Esophagus (tissue), 2 donors: ENCODE measurements around the gene NUP93. TPM values are rescaled to one million over a fixed set of nuclear protein-coding genes. Genes with fewer than 3 reads are reported as not detected.
"Not testable (repeated sequence)": the region's sequence is repeated elsewhere in the genome, so short reads cannot be mapped to it uniquely, and the experiment has no call there.

ENCODE experiments used
- H3K27ac ChIP-seq, 2 donors: one replicate each; pipeline ENCODE4 v1.5.1; 2013; ENCODE audit warnings: low read depth in 2 of 2, mild to moderate bottlenecking in 2 of 2, inconsistent platforms in 1 of 2, low read length in 1 of 2, moderate library complexity in 1 of 2
- H3K27me3 ChIP-seq, 2 donors: one replicate each; pipeline ENCODE4 v1.6.1; 2013; ENCODE audit warnings: low read length in 2 of 2, control low read depth in 1 of 2, mild to moderate bottlenecking in 1 of 2; ENCODE audit not compliant: insufficient read depth in 2 of 2, control insufficient read depth in 1 of 2
- H3K36me3 ChIP-seq, 2 donors: one replicate each; pipeline ENCODE4 v1.6.1; 2013; ENCODE audit warnings: low read length in 1 of 2; ENCODE audit not compliant: control insufficient read depth in 2 of 2, insufficient read depth in 2 of 2
- H3K4me1 ChIP-seq, 2 donors: one replicate each; pipeline ENCODE4 v1.6.1; 2013; ENCODE audit warnings: low read length in 1 of 2; ENCODE audit not compliant: control insufficient read depth in 2 of 2, insufficient read depth in 2 of 2
- H3K4me3 ChIP-seq, 2 donors: one replicate each; pipeline ENCODE4 v1.5.1; 2013; ENCODE audit warnings: low read length in 2 of 2, mild to moderate bottlenecking in 2 of 2, low read depth in 1 of 2, moderate library complexity in 1 of 2
- H3K9me3 ChIP-seq, 2 donors: one replicate each; pipeline ENCODE4 v1.6.1; 2013; ENCODE audit warnings: mild to moderate bottlenecking in 2 of 2, low read depth in 1 of 2, low read length in 1 of 2, moderate library complexity in 1 of 2; ENCODE audit not compliant: control insufficient read depth in 2 of 2, insufficient read depth in 1 of 2
- WGBS, 2 donors: extraction: QIAGEN DNeasy Blood & Tissue Kit; methylation state at CpG; one replicate each; pipeline ENCODE4 v1.1.7; 2013; 5-methylcytosine and 5-hydroxymethylcytosine counted together
- polyA plus RNA-seq, 2 donors: library from polyadenylated mRNA; stranded (reverse); fragments of 200-250 nt; gene quantifications; one replicate each; pipeline ENCODE4 v1.2.3, GENCODE V29; 2013
- donor health status: healthy with polysubstance abuse.
- donor health status: Bipolar disorder and iron deficiency.

Gene NUP93
- polyA plus RNA-seq, 2 donors, result 36.0 to 38.0 TPM

DNA sequence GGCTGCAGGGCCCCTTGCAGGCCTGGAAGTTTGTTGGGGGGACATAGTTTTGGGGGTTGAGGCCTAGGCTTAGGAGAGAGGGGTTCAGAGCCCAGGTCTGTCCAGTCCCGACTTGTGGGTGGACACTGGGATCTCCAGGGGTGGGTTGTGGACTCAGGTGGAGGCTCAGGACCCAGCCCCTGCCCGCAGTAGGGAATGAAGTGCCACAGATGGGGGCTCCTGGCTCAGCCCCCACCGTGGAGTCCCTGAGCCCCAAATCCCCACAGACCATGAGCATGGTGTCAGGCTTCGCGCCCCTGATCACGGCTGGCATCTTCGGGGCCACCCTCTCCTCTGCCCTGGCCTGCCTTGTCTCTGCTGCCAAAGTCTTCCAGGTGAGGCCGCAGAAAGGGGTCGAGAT is 149.3 kb downstream of the NUP93 start:
- 84 to 85% methylated on average over 9 of the region's 9 CpGs for WGBS, 2 donors
- Histone ChIP-seq H3K27ac (no peak overlapping the region), H3K9me3 (no peaks in the 10 kb centered on the region), H3K4me1 (no peaks in the 10 kb centered on the region), H3K36me3 (no peaks in the 10 kb centered on the region), H3K4me3 (no peak overlapping the region), H3K27me3 (no peaks in the 10 kb centered on the region)

DNA sequence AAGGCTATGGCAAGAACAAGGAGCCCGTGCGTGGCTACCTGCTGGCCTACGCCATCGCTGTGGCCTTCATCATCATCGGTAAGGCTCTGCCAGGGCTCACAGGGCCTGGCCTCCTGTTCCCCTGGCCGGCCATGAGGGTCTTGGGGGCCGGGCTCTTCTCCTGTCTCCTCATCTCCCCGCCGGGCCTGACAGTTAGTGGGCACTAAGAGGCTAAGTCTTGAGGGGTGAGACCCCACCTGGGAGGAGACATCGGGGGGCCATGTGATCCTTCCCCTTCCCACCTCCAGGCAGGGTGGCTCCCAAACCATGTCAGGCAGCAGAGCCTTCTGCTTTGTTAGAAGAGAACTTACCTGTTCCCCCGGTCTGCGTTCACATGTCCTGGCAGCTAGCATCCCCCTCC is 150.2 kb downstream of the NUP93 start:
- Histone ChIP-seq H3K36me3 (no peaks in the 10 kb centered on the region), H3K27ac (no peak overlapping the region), H3K27me3 (no peaks in the 10 kb centered on the region), H3K4me3 (no peak overlapping the region), H3K4me1 (no peaks in the 10 kb centered on the region), H3K9me3 (no peaks in the 10 kb centered on the region)
- 84 to 94% methylated on average over 12 of the region's 12 CpGs for WGBS, 2 donors

DNA sequence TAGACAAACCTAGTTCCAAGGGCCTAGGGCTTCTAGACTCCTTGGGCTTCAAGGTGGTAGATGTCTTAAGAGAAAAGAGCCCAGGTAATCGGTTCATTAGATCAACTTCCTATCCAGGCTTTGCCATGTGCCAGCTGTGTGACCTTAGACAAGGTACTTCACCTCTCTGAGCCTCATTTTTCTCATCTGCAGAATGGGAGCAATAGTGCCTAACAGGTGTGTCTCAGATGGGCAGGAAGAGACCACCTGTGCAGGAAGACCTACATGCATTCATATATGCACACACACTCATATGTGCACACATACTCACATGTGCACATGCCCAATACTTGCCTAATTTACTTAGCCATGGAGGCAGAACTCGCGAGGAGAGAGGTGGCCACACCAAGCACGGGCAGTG is 150.8 kb downstream of the NUP93 start:
- H3K4me3 ChIP-seq, result no peak overlapping the region
- no peaks in the 10 kb centered on the region for H3K4me1 ChIP-seq
- H3K27me3 ChIP-seq, result no peaks in the 10 kb centered on the region
- 89 to 91% methylated on average over 4 of the region's 4 CpGs for WGBS, 2 donors
- no peaks in the 10 kb centered on the region for H3K9me3 ChIP-seq
- no peaks in the 10 kb centered on the region for H3K36me3 ChIP-seq
- no peak overlapping the region for H3K27ac ChIP-seq

DNA sequence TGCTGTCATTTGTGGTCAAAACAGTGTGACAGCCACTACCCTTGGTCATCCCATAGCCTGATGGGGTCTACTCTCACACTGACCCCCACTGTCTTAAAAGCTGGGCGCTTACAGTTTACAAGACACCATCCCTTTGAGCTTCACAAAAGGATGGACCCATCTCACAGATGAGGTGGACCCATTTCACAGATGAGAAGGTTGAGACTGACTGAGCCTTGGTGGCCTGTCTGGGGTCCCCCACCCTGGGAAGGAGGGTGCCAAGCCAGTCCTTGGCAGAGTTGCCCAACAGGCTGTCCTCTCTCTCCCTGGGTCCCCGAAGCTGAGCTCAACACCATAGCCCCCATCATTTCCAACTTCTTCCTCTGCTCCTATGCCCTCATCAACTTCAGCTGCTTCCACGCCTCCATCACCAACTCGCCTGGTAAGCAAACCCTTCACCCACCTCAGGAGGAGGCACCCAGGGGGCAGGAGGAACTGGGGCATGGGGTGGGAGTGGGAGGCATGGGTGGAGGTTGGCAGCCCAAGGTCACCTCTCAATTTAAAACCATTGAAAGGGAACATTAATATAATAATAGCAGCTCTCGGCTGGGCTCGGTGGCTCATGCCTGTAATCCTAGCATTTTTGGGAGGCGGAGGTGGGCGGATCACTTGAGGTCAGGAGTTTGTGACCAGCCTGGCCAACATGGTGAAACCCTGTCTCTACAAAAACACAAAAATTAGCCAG is 152.3 kb downstream of the NUP93 start:
- Histone ChIP-seq H3K4me3 (no peak overlapping the region), H3K27me3 (no peaks in the 10 kb centered on the region), H3K36me3 (no peaks in the 10 kb centered on the region), H3K4me1 (no peaks in the 10 kb centered on the region), H3K27ac (no peak overlapping the region), H3K9me3 (no peaks in the 10 kb centered on the region)
- 88% methylated on average over 8 of the region's 8 CpGs for WGBS, 2 donors

GRCh38 chr16:56883586-56883985 is 153.7 kb downstream of the NUP93 start:
- WGBS, 2 donors, result 70 to 81% methylated on average over 2 of the region's 2 CpGs
- no peaks in the 10 kb centered on the region for H3K4me1 ChIP-seq
- H3K36me3 ChIP-seq, result no peaks in the 10 kb centered on the region
- no peaks in the 10 kb centered on the region for H3K9me3 ChIP-seq
- H3K4me3 ChIP-seq, result no peak overlapping the region
- no peak overlapping the region for H3K27ac ChIP-seq
- H3K27me3 ChIP-seq, result no peaks in the 10 kb centered on the region

DNA sequence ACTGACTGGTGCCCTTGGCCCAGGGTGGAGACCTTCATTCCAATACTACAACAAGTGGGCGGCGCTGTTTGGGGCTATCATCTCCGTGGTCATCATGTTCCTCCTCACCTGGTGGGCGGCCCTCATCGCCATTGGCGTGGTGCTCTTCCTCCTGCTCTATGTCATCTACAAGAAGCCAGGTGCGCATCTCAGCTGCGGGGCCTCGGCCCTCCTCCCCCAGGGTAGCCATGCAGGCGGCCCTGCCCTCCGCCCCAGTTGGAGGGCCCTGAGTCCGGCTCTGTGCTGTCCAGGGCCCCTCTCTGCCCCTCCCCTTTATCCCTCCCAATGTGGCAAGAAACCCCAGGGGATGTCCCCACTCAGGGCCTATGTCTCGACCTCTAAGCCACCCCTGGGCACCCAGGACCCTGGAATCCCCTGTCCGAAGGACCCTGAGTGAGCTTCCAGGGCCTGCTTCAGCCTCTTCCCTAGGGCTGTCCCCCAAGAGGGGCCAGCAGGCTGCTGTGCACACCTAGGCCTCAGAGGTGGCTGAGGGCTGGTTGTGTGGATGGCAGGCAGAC is 154.2 kb downstream of the NUP93 start:
- no peak overlapping the region for H3K27ac ChIP-seq
- H3K9me3 ChIP-seq, result no peaks in the 10 kb centered on the region
- H3K36me3 ChIP-seq, result no peaks in the 10 kb centered on the region
- WGBS, 2 donors, result 92 to 94% methylated on average over 14 of the region's 14 CpGs
- no peak overlapping the region for H3K4me3 ChIP-seq
- no peaks in the 10 kb centered on the region for H3K27me3 ChIP-seq
- H3K4me1 ChIP-seq, result no peaks in the 10 kb centered on the region

- not testable (repeated sequence) for H3K9me3 ChIP-seq, H3K4me1 ChIP-seq, H3K27ac ChIP-seq, H3K36me3 ChIP-seq, H3K4me3 ChIP-seq, H3K27me3 ChIP-seq
- 83 to 95% methylated on average over 13 of the region's 13 CpGs for WGBS, 2 donors
These were observed 155.0 kb downstream of the NUP93 start for GRCh38 chr16:56884929-56885328.

DNA sequence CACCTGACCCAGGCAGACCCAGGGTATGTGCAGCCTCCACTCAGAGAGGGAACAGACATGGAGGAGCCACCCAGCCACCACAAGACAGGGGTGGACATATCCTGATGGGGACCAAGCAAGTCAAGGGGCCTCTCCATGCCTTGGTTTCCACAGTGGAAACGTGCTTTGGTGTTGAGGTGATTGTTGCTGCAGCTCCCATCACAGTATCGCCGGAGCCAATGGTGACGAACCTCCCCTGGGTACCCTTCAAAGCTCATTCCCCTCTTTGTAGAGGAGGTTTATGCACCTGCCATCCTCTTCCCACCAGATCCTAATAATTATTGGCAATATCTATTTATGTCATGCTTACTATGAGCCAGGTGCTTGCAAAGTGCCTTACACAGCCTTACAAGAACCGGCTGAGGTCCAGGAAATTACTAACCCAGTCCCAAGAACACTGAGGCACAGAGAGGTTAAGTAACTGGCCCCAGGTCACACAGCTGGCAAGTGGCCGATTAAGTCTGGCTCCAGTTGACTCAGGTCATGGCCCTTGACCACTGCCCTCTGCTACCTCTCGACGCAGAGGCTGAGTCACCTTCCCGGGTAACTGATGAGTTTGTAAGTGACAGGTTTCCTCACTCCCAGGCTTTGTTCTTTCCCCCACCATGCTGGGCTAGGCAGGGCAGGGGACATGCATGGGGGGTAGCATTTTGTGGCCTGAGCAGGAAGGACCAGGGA is 155.7 kb downstream of the NUP93 start:
- no peak overlapping the region for H3K4me3 ChIP-seq
- 74 to 83% methylated on average over 9 of the region's 9 CpGs for WGBS, 2 donors
- no peaks in the 10 kb centered on the region for H3K9me3 ChIP-seq
- no peak overlapping the region for H3K27ac ChIP-seq
- no peaks in the 10 kb centered on the region for H3K27me3 ChIP-seq
- H3K4me1 ChIP-seq, result no peaks in the 10 kb centered on the region
- no peaks in the 10 kb centered on the region for H3K36me3 ChIP-seq

DNA sequence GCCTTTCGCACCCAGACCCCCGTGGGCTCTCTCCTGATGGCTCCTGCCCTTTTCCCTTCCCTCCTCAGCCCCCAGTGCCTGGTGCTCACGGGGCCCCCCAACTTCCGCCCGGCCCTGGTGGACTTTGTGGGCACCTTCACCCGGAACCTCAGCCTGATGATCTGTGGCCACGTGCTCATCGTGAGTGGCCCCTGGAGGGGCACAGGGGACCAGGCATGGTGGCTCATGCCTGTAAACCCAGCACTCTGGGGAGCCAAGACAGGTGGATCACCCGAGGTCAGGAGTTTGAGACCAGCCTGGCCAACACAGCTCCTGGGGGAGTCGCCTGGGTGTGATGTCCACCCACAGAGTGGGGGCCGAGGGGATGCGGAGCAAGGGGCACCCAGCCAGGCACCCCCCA is 156.4 kb downstream of the NUP93 start:
- no peaks in the 10 kb centered on the region for H3K9me3 ChIP-seq
- H3K27me3 ChIP-seq, result no peaks in the 10 kb centered on the region
- 90 to 93% methylated on average over 12 of the region's 12 CpGs for whole genome bisulfite sequencing, 2 donors
- H3K27ac ChIP-seq, result no peak overlapping the region
- no peaks in the 10 kb centered on the region for H3K4me1 ChIP-seq
- H3K36me3 ChIP-seq, result no peaks in the 10 kb centered on the region
- H3K4me3 ChIP-seq, result no peak overlapping the region

GRCh38 chr16:56886826-56887225 is 156.9 kb downstream of the NUP93 start:
- no peaks in the 10 kb centered on the region for H3K9me3 ChIP-seq
- H3K36me3 ChIP-seq, result no peaks in the 10 kb centered on the region
- H3K4me3 ChIP-seq, result no peak overlapping the region
- WGBS, 2 donors, result 87 to 88% methylated on average over 9 of the region's 9 CpGs
- no peaks in the 10 kb centered on the region for H3K27me3 ChIP-seq
- H3K27ac ChIP-seq, result no peak overlapping the region
- H3K4me1 ChIP-seq, result no peaks in the 10 kb centered on the region
